Natural killer cell (primary cell): ENCODE measurements around the gene DLG3. TPM values are rescaled to one million over a fixed set of nuclear protein-coding genes. Genes with fewer than 3 reads are reported as not detected.

Source experiments
- ATAC-seq, 3 donors: fragments of 150-1000 bp in 2 of 3; fragments of 200-7000 bp in 1 of 3; cut with Tn5 transposase; 1 replicate in 1 of 3; 2 replicates in 2 of 3; pipeline ENCODE4 v1.10.0; 2021; ENCODE audit warnings: mild to moderate bottlenecking in 2 of 3, moderate library complexity in 2 of 3
- DNase-seq, 2 donors: peaks; one replicate each; pipeline versions ENCODE4 v3.0.0 to v3.0.0-alpha.2; 2013 to 2021; ENCODE audit warnings: mixed read lengths in 1 of 2
- H3K27ac ChIP-seq: one replicate; pipeline ENCODE4 v1.5.1; 2013; ENCODE audit warnings: mild to moderate bottlenecking, low read length
- H3K27me3 ChIP-seq: one replicate; pipeline ENCODE4 v1.6.1; 2013; ENCODE audit warnings: low read length; ENCODE audit not compliant: control insufficient read depth, insufficient read depth
- H3K36me3 ChIP-seq: one replicate; pipeline ENCODE4 v1.6.1; 2013; ENCODE audit warnings: low read length; ENCODE audit not compliant: control insufficient read depth, insufficient read depth
- H3K4me1 ChIP-seq: one replicate; pipeline ENCODE4 v1.6.1; 2013; ENCODE audit warnings: low read length; ENCODE audit not compliant: control insufficient read depth, insufficient read depth
- H3K4me3 ChIP-seq: one replicate; pipeline ENCODE4 v1.5.1; 2013; ENCODE audit warnings: low read length
- H3K9me3 ChIP-seq: one replicate; pipeline ENCODE4 v1.6.1; 2013; ENCODE audit warnings: low read length; ENCODE audit not compliant: control insufficient read depth, insufficient read depth
- H3K27ac Mint-ChIP-seq, 2 donors: one replicate each; pipeline ENCODE4 v1.8.0; 2022; ENCODE audit warnings: mild to moderate bottlenecking in 2 of 2, mixed read lengths in 2 of 2, moderate library complexity in 1 of 2
- H3K27me3 Mint-ChIP-seq, 2 donors: one replicate each; pipeline ENCODE4 v1.8.0; 2022; ENCODE audit warnings: low read depth in 2 of 2, mixed read lengths in 2 of 2
- H3K36me3 Mint-ChIP-seq: one replicate; pipeline ENCODE4 v1.8.0; 2022; ENCODE audit warnings: mixed read lengths
- H3K4me1 Mint-ChIP-seq, 2 donors: one replicate each; pipeline ENCODE4 v1.8.0; 2022; ENCODE audit warnings: mixed read lengths in 2 of 2
- H3K4me3 Mint-ChIP-seq: one replicate; pipeline ENCODE4 v1.8.0; 2022; ENCODE audit warnings: mild to moderate bottlenecking, moderate library complexity, mixed read lengths
- H3K9me3 Mint-ChIP-seq, 2 donors: one replicate each; pipeline ENCODE4 v1.8.0; 2022; ENCODE audit warnings: mixed read lengths in 2 of 2
- WGBS: methylation state at CpG from one replicate; pipeline ENCODE4 v1.1.7; 2013; ENCODE audit warnings: missing lambda C conversion rate; ENCODE audit not compliant: insufficient coverage; 5-methylcytosine and 5-hydroxymethylcytosine counted together
- intact Hi-C: fragments of 100-400 bp; cut with micrococcal nuclease; formaldehyde crosslinking; loops from one replicate; pipeline ENCODE4 v1.14.2; 2022
- total RNA-seq, 4 donors: library from RNA; stranded (reverse); fragments of 120-200 nt in 1 of 4; gene quantifications; one replicate each; pipeline versions ENCODE4 v1.2.3 to v1.2.4, GENCODE V29; 2013 to 2022
- TF ChIP-seq, protein P1 (sequence below): fragments of 200-600 bp; IDR thresholded peaks from one replicate; pipeline ENCODE4 v1.8.0; 2022; ENCODE audit warnings: antibody characterized with exemption

The DLG3 gene
- total RNA-seq, 3 donors from 2014 or later (not counting 1 experiment from before 2014, with no cell fraction given): 13.6 to 17.6 (median 15.9) TPM

GRCh38 chrX:70449457-70449966 is 4.9 kb downstream of the DLG3 start:
- Mint-ChIP-seq H3K27ac (no peak overlapping the region), H3K36me3 (no peaks in the 10 kb centered on the region), H3K4me1 (peaks cover 8 to 26% of the 10 kb centered on the region in 2 donors), H3K27me3 (peaks cover 0 to 10% of the 10 kb centered on the region in 2 donors), H3K4me3 (no peak overlapping the region), H3K9me3 (no peaks in the 10 kb centered on the region)
- TF ChIP-seq, protein P1, sequence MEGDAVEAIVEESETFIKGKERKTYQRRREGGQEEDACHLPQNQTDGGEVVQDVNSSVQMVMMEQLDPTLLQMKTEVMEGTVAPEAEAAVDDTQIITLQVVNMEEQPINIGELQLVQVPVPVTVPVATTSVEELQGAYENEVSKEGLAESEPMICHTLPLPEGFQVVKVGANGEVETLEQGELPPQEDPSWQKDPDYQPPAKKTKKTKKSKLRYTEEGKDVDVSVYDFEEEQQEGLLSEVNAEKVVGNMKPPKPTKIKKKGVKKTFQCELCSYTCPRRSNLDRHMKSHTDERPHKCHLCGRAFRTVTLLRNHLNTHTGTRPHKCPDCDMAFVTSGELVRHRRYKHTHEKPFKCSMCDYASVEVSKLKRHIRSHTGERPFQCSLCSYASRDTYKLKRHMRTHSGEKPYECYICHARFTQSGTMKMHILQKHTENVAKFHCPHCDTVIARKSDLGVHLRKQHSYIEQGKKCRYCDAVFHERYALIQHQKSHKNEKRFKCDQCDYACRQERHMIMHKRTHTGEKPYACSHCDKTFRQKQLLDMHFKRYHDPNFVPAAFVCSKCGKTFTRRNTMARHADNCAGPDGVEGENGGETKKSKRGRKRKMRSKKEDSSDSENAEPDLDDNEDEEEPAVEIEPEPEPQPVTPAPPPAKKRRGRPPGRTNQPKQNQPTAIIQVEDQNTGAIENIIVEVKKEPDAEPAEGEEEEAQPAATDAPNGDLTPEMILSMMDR: no peak
- Histone ChIP-seq H3K4me3 (no peak overlapping the region), H3K36me3 (no peaks in the 10 kb centered on the region), H3K4me1 (peaks cover 33% of the 10 kb centered on the region), H3K27me3 (peaks cover 4% of the 10 kb centered on the region), H3K27ac (no peak overlapping the region), H3K9me3 (no peaks in the 10 kb centered on the region)
- 90% methylated on average over 13 of the region's 14 CpGs for WGBS
- DNase-seq (no peak), ATAC-seq (no peak)
- intact Hi-C loops: no loop called here

GRCh38 chrX:70452143-70452733 is 7.6 kb downstream of the DLG3 start:
- Mint-ChIP-seq H3K36me3 (no peaks in the 10 kb centered on the region), H3K27ac (peak overlapping the region; percentile 76 to 89), H3K4me1 (peaks cover 24 to 49% of the 10 kb centered on the region in 2 donors), H3K4me3 (peak overlapping the region; percentile 92), H3K27me3 (no peaks in the 10 kb centered on the region), H3K9me3 (no peaks in the 10 kb centered on the region)
- no peaks in the 10 kb centered on the region for H3K9me3 ChIP-seq
- H3K27me3 ChIP-seq: no peaks in the 10 kb centered on the region
- peak overlapping the region; percentile 46 for H3K4me3 ChIP-seq
- no peaks in the 10 kb centered on the region for H3K36me3 ChIP-seq
- peak overlapping the region; percentile 57 for H3K27ac ChIP-seq
- peak in 1 of 2 donors; percentile 74 for DNase-seq
- intact Hi-C loops: loop anchor here (10.0 kb wide), 1 partner anchor 213 kb away; no protein-coding TSS in a partner anchor
- TF ChIP-seq, protein P1: peak; percentile 49
- peaks cover 37% of the 10 kb centered on the region for H3K4me1 ChIP-seq
- ATAC-seq: peak; percentile 62 to 73 (median 65)
- WGBS: 2% methylated on average over 39 of the region's 39 CpGs

DNA sequence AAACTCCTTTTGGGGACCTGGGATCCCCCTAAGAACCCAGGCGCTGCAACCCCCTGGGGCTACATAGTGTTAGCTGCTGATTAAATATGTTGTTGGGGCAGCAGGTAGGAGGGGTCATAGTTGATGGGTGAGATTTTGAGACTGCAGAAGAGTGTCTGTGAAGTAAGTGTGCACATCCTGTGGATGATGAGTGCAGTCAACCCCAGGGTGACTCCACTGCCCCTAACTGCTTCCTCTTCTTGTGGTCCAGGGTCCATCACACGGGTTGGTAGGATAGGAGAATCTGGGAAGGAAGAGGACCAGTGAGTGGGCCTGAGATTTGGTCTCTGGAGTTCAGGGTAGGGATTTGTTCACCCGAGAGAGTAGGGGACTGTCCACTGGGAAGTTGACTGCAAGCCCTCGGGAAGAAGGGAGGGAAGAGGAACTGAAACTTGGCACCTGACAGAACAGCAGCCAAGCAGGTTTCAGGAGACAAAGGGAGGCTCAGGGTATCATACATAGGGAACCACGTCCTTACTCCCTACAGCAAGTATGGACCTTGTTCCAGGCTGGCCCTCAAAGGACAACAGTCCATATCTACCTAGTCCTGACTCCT is 8.5 kb downstream of the DLG3 start:
- WGBS: 61% methylated on average over 5 of the region's 5 CpGs
- DNase-seq (peak in 1 of 2 donors; percentile 21), ATAC-seq (no peak)
- Mint-ChIP-seq H3K4me1 (peaks cover 24 to 50% of the 10 kb centered on the region in 2 donors), H3K27me3 (no peaks in the 10 kb centered on the region), H3K9me3 (no peaks in the 10 kb centered on the region), H3K27ac (peak overlapping the region; percentile 76 to 89), H3K4me3 (peak overlapping the region; percentile 66), H3K36me3 (no peaks in the 10 kb centered on the region)
- intact Hi-C loops: loop anchor here (10.0 kb wide), 1 partner anchor 212 kb away; no protein-coding TSS in a partner anchor
- Histone ChIP-seq H3K9me3 (no peaks in the 10 kb centered on the region), H3K4me3 (no peak overlapping the region), H3K27ac (no peak overlapping the region), H3K4me1 (peaks cover 37% of the 10 kb centered on the region), H3K27me3 (no peaks in the 10 kb centered on the region), H3K36me3 (no peaks in the 10 kb centered on the region)
- TF ChIP-seq, protein P1: no peak
